Measurements from ENCODE around the gene GZMM.

GRCh38 chr19:532561-533363, 11.1 kb upstream of the GZMM start:
- peak in 1 of 3 experiments; percentile 15 for TF ChIP-seq CTCF (IDR thresholded peaks at IDR 0.05)
- TF ChIP-seq POLR2A (IDR thresholded peaks at IDR 0.05): no peak
